ENCODE data around the gene FADS3. TPM values are rescaled to one million over a fixed set of nuclear protein-coding genes. Genes with fewer than 3 reads are reported as not detected.

The FADS3 gene
- total and polyA plus RNA-seq, 2 of the 4 experiments (the other 2 are of a cell fraction) = 54.5 to 110 TPM

DNA sequence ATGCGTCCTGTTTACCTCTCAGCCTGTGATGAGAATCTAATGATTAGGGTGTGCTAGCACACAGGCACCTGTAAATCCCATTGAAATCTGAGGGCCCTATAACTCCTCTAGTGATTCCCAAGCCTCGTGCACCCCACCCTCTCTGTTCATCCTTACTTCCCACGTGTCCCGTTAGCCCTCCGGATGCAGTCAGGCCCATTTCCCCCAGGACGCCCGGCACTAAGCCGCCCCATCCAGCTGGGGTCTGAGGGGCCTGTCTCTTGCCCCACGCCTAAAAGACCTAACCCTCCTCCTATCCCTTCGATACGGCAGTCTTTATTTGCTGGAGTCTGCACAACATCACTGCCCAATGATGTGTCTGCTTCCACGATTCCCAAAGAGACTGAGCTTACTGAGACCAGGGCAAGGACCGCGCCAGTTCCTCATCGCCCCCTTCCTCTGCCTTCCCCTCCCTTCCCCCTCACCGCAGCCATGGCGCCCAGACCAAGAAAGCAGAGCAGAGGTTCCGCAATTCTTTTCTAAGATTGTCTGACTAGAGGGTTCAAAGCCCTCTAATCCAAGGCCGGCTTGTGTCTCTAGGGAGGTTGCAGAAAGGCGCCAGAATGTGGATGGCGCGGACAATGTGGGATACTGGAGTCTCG is 64.3 kb downstream of the FADS3 start:
- peak overlapping the region; percentile 85 for H4K91ac ChIP-seq (ENCODE audit: insufficient read depth, low read depth, low read length)
- H4K20me1 ChIP-seq (ENCODE audit: insufficient read depth, low read length) = peaks cover 23% of the 10 kb centered on the region; the same call in 1 of the 2 replicates
- peak overlapping the region; percentile 90 for H3K4ac ChIP-seq (ENCODE audit: low read depth, low read length)
- H3K23ac ChIP-seq (ENCODE audit: low read depth, low read length) = peak overlapping the region; percentile 95
- H2BK5ac ChIP-seq (ENCODE audit: low read depth, low read length, poor library complexity, severe bottlenecking) = peak overlapping the region; percentile 2
- H4K8ac ChIP-seq (ENCODE audit: low read depth in 2 of 2, low read length in 2 of 2) = peak overlapping the region; percentile 79 to 99
- H3K9me3 ChIP-seq (ENCODE audit: control insufficient read depth, insufficient read depth, low read length) = no peaks in the 10 kb centered on the region
- H3K18ac ChIP-seq (ENCODE audit: low read depth, low read length) = peak overlapping the region; percentile 27; the same call in 1 of the 2 replicates
- no peaks in the 10 kb centered on the region for H3K36me3 ChIP-seq (ENCODE audit: control insufficient read depth, insufficient read depth, low read length)
- H3K4me3 ChIP-seq (ENCODE audit: insufficient read depth, low read depth, low read length) = peak overlapping the region; percentile 72
- intact Hi-C loops (cut with micrococcal nuclease) = loop anchor here (2.0 kb wide), 1 partner anchor 30 kb away; no protein-coding TSS in a partner anchor
- dilution Hi-C loops (cut with HindIII; ENCODE audit: low sequenced_read_pairs, unreplicated experiment) = no loop called here
- peaks cover 19 to 49% of the 10 kb centered on the region in 2 experiments for H3K79me1 ChIP-seq (ENCODE audit: low read depth in 1 of 2, low read length in 2 of 2)
- H2AFZ ChIP-seq (replicated peaks; ENCODE audit: low read length, poor library complexity) = peak overlapping the region; percentile 95
- peak overlapping the region; percentile 77 for H3K4me2 ChIP-seq (ENCODE audit: low read depth, low read length)
- peak overlapping the region; percentile 41; the same call in 1 of the 2 replicates for H2BK20ac ChIP-seq (ENCODE audit: low read depth, low read length)
- peaks cover 16% of the 10 kb centered on the region for H3K9me1 ChIP-seq (ENCODE audit: insufficient read depth, low read length)
- peak overlapping the region; percentile 50 for H3K27ac ChIP-seq (ENCODE audit: insufficient read depth, low read length)
- H4K5ac ChIP-seq (ENCODE audit: low read depth, low read length) = peak overlapping the region; percentile 57
- H2AK9ac ChIP-seq (replicated peaks; ENCODE audit: low read depth, low read length, poor library complexity) = peak overlapping the region; percentile 77
- POLR2A ChIA-PET (ENCODE audit: unreplicated experiment) = no interaction called here
- H3K56ac ChIP-seq (ENCODE audit: extremely low read depth, insufficient read depth, low read length) = peak overlapping the region; percentile 61
- H3K14ac ChIP-seq (replicated peaks; ENCODE audit: low read depth, low read length) = peak overlapping the region; percentile 96
- peak overlapping the region; percentile 62; the same call in 2 of the 3 replicates for H2BK15ac ChIP-seq (ENCODE audit: low read depth, low read length)
- peak overlapping the region; percentile 56 for H2BK120ac ChIP-seq (ENCODE audit: low read depth, low read length)
- H3K9ac ChIP-seq (ENCODE audit: low read depth, low read length) = peak overlapping the region; percentile 59
- H2AK5ac ChIP-seq (ENCODE audit: low read depth, low read length) = peak overlapping the region; percentile 99
- DNase-seq (no peak), ATAC-seq (ENCODE audit: low read depth) (no peak)
- WGBS, 2 experiments (ENCODE audit: extremely low coverage in 2 of 2, insufficient read length in 1 of 2) = 39% methylated on average over 9 of the region's 23 CpGs; no CpG with 5 or more reads in 1 of the 2 experiments
- CTCF ChIA-PET = interaction anchor here (1.0 kb wide), 1 partner anchor 57 kb away, joined by 3 read pairs; no protein-coding TSS in a partner anchor
- no TSS peak for BruUV-seq (replicated peaks)
- no peaks in the 10 kb centered on the region for H3K27me3 ChIP-seq (ENCODE audit: control insufficient read depth, insufficient read depth, low read length)
- in situ Hi-C loops (cut with MboI; ENCODE audit: low sequenced_read_pairs) = no loop called here
- peaks cover 11% of the 10 kb centered on the region; the same call in 1 of the 2 replicates for H3K4me1 ChIP-seq (ENCODE audit: control insufficient read depth, insufficient read depth, low read length)
- TF ChIP-seq, protein P1, sequence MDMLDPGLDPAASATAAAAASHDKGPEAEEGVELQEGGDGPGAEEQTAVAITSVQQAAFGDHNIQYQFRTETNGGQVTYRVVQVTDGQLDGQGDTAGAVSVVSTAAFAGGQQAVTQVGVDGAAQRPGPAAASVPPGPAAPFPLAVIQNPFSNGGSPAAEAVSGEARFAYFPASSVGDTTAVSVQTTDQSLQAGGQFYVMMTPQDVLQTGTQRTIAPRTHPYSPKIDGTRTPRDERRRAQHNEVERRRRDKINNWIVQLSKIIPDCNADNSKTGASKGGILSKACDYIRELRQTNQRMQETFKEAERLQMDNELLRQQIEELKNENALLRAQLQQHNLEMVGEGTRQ (IDR thresholded peaks at IDR 0.05; ENCODE audit: low read depth, low read length) = no peak
- TF ChIP-seq MAFK (IDR thresholded peaks at IDR 0.05; ENCODE audit: low read depth, low read length) (no peak), NFE2L2 (IDR thresholded peaks at IDR 0.05; ENCODE audit: low read depth, low read length) (no peak), CEBPB (IDR thresholded peaks at IDR 0.05; ENCODE audit: low read depth, low read length) (no peak), BHLHE40 (IDR thresholded peaks at IDR 0.05; ENCODE audit: low read depth, low read length) (no peak), MXI1 (IDR thresholded peaks at IDR 0.05; ENCODE audit: borderline replicate concordance, low read depth, low read length) (no peak), CHD1 (IDR thresholded peaks at IDR 0.05; ENCODE audit: low read depth, low read length) (no peak), CTCF (conservative IDR thresholded peaks at IDR 0.05; ENCODE audit: low read depth, low read length) (no peak), RFX5 (IDR thresholded peaks at IDR 0.05; ENCODE audit: low read depth, low read length) (no peak), RAD21 (IDR thresholded peaks at IDR 0.05; ENCODE audit: low read length) (no peak), MAZ (IDR thresholded peaks at IDR 0.05; ENCODE audit: borderline replicate concordance, low read depth, low read length) (no peak), FOS (IDR thresholded peaks at IDR 0.05; ENCODE audit: low read depth, low read length) (no peak), RCOR1 (IDR thresholded peaks at IDR 0.05; ENCODE audit: insufficient replicate concordance, low read length) (no peak)
- TF ChIP-seq, protein P2, sequence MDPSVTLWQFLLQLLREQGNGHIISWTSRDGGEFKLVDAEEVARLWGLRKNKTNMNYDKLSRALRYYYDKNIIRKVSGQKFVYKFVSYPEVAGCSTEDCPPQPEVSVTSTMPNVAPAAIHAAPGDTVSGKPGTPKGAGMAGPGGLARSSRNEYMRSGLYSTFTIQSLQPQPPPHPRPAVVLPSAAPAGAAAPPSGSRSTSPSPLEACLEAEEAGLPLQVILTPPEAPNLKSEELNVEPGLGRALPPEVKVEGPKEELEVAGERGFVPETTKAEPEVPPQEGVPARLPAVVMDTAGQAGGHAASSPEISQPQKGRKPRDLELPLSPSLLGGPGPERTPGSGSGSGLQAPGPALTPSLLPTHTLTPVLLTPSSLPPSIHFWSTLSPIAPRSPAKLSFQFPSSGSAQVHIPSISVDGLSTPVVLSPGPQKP (IDR thresholded peaks at IDR 0.05; ENCODE audit: borderline replicate concordance, low read depth, low read length) = no peak
